A549 treated with RU486 at 1 μM for 4 hours (cell line): ENCODE data around the gene ACAD8. TPM values are rescaled to one million over a fixed set of nuclear protein-coding genes. Genes with fewer than 3 reads are reported as not detected.

Experiments
- total RNA-seq: library from RNA; stranded (reverse); fragments of 200-300 nt; extraction: Qiagen RNA extraction; gene quantifications from 5 replicates; pipeline ENCODE4 v1.2.3, GENCODE V29; 2022; ENCODE audit warnings: low read depth

Gene ACAD8
- total RNA-seq: 7.4 to 9.4 TPM (median 8.3 TPM) in 5 replicates

DNA sequence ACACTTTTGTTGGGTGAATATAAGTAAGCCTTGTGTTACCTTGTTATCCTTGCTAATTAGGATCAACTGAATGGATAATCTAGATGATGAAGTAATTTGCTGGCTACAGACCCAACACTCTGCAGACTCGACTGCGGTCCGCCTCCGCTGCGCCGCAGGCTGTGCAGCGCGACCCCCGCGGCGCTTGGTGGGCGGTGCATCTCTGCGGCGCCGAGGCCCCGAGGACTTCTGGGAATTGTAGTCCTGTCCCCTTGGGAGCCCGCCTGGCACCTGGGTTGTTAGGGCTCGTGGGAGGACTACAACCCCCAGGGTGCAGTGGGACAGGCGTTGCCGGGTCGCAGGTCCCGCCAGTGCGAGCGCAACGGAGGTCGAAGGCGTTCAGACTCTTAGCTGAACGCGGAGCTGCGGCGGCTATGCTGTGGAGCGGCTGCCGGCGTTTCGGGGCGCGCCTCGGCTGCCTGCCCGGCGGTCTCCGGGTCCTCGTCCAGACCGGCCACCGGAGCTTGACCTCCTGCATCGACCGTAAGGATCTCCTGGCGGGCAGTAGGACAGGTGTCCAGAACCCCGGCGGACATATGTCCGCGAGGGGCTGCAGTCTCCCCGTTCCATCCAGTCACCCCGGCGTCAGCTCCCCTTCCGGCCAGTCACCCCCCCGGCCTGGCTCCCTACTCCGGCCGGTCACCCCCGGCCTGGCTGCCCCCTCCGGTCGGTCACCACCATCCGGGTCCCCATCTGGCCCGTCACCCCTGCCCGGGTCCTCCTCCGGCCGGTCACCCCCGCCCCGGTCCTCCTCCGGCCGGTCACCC, at the start of gene ACAD8, which contains the start of gene THYN1:
Gene ACAD8 (plus strand): TSS at position 381 of the 806 bp plus-strand sequence. CDS start 33 bp downstream, at position 414.
Gene THYN1 (minus strand): TSS at position 165 of the 806 bp plus-strand sequence. CDS start 470 bp downstream, outside the sequence.

DNA sequence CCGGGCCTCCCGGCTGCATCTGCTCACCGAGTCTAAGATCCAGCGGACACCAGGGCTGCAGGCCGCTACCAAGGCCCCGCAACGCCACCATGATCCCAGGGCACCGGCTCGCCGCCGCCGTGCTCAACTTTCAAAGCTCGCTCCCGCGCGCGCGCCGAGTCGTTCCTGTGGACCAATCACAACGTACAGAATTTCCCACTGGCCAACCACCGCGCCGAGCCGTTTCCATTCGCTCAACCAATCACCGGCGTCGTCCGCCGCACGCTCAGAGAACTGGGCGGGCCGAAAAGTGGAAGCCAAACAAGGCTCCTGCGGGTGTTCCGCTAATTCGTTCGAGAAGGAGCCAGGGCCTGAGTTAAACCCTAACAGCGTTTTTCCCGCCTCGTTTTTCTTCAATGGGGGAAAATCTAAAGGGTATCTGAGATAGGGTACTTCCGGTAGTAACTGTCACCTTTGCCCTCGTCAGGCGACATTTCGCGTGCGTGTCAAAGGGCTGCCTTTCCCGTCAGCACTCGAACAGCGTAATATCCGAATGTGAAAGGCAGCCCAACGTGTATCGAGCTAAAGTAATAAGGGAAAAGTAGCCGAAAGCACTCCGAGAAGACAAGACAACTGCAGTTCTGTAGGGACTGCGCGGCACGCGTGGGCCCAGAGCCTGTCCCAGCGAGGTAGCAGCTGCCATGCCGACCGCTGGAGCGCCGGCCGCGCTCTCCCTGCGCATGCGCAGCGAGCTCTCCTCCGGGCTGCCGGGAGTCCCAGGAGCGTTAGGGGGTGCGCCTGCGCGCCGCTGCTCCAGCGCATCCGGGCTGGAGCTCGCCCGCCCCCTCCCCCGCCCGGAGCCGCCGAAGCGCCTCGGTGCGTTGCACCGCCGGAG, 29.3 kb upstream of the ACAD8 start, which contains the start of the genes NCAPD3 and VPS26B:
Gene NCAPD3 (minus strand): TSS at position 132 of the 874 bp plus-strand sequence. CDS start 41 bp downstream, at position 91.
Gene VPS26B (plus strand): TSS at position 836 of the 874 bp plus-strand sequence. CDS start 452 bp downstream, outside the sequence.

DNA sequence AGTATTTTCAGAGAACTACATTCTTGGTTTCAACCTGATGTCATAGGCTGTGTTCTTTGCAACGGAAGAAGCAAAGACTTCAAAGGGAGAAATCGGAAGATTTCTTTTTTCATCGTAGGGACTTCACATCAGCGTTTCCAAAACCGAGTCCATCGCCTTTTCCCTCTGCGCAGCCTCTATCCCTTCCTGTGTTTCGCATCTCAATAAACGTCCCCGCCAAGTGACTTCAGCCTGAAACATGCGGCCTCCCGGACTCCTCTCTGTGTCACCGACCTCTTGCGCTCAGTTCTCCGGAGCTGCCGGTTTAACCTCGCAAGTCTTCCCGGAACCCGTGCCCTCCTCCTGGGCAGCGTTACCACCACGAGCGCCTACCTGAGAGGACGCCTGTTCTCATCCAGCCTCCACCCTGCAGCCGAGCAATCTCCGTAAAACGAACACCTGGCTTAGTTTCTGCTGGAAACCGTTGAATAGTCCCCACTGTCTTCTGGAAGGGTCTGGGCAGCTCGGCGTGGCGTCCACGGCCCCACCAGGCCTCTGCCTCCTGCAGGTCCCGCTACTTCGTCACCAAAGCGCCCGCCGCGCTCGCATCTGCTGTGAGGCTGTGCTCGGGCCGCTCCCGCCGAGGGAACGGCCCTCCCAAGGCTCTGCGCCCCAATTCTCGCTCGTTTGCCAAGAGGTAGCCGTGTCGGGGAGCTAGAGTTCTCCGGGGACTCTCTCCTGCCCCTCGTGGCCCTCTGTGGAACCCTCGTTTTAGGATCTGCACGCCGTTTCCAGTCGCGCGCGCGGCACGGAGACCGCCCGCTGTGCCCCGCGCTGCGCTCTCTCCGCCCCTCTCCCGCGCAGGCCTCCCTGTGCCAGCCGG, 22.4 kb downstream of the ACAD8 start, which contains the start of gene GLB1L3:
Gene GLB1L3 (plus strand): TSS at position 846 of the 862 bp plus-strand sequence. CDS start 362 bp downstream, outside the sequence.

Other genes starting within 250 kb of the ACAD8 start
- 3.8 to 4.6 TPM (median 4.3 TPM) in 5 replicates for gene JAM3, start 184.5 kb upstream of the ACAD8 start, total RNA-seq
- 22.9 to 26.9 TPM (median 26.2 TPM) in 5 replicates for gene NCAPD3, start 29.6 kb upstream of the ACAD8 start, total RNA-seq
- 18.2 to 22.4 TPM (median 22.1 TPM) in 5 replicates for gene VPS26B, start 28.9 kb upstream of the ACAD8 start, total RNA-seq
- 15.9 to 20.5 TPM (median 17.2 TPM) in 5 replicates for gene THYN1, start 216 bp upstream of the ACAD8 start, total RNA-seq
- not detected in 5 replicates for gene GLB1L3, start 22.8 kb downstream of the ACAD8 start, total RNA-seq
- gene GLB1L2, start 78.4 kb downstream of the ACAD8 start, total RNA-seq: 1.8 to 2.4 TPM (median 2.0 TPM) in 5 replicates
- 0.02 to 0.07 TPM (median 0.03 TPM) in 3 of 5 replicates, not detected in the others for gene B3GAT1, start 158.7 kb downstream of the ACAD8 start, total RNA-seq